Lung (tissue), 12 donors: ENCODE results near the gene CALM3. TPM values are rescaled to one million over a fixed set of nuclear protein-coding genes. Genes with fewer than 3 reads are reported as not detected.

ENCODE experiments used
- ATAC-seq: fragments of 200-7000 bp; cut with Tn5 transposase; one replicate; pipeline ENCODE4 v1.9.1; 2020; ENCODE audit warnings: moderate number of reproducible peaks; ENCODE audit not compliant: insufficient read depth, low FRiP score
- DNase-seq, 3 donors: peaks; one replicate each; pipeline ENCODE4 v3.0.0-alpha.2; 2013 to 2017
- H3K27ac ChIP-seq, 2 donors: one replicate each; pipeline ENCODE4 v1.5.1; 2013; ENCODE audit warnings: mild to moderate bottlenecking in 2 of 2, moderate library complexity in 2 of 2, control low read depth in 1 of 2, inconsistent platforms in 1 of 2, low read depth in 1 of 2, low read length in 1 of 2
- H3K27me3 ChIP-seq, 3 donors: one replicate each; pipeline ENCODE4 v1.5.1; 2013; ENCODE audit warnings: low read length in 2 of 3; ENCODE audit not compliant: control insufficient read depth in 3 of 3, insufficient read depth in 3 of 3
- H3K36me3 ChIP-seq, 4 donors: one replicate each; pipeline ENCODE4 v1.5.1; 2013; ENCODE audit warnings: low read length in 4 of 4, mild to moderate bottlenecking in 1 of 4, moderate library complexity in 1 of 4; ENCODE audit not compliant: control insufficient read depth in 4 of 4, insufficient read depth in 4 of 4
- H3K4me1 ChIP-seq, 5 donors: one replicate each; pipeline ENCODE4 v1.5.1; 2013; ENCODE audit warnings: low read length in 5 of 5, mild to moderate bottlenecking in 2 of 5, moderate library complexity in 1 of 5; ENCODE audit not compliant: control insufficient read depth in 5 of 5, insufficient read depth in 5 of 5
- H3K4me3 ChIP-seq: one replicate; pipeline ENCODE4 v1.5.1; 2013; ENCODE audit warnings: mild to moderate bottlenecking, control low read depth, moderate library complexity
- H3K9ac ChIP-seq, 2 donors: one replicate each; pipeline ENCODE4 v1.5.1; 2013; ENCODE audit warnings: low read length in 2 of 2, control low read depth in 1 of 2; ENCODE audit not compliant: insufficient read depth in 1 of 2
- H3K9me3 ChIP-seq, 4 donors: one replicate each; pipeline ENCODE4 v1.5.1; 2013; ENCODE audit warnings: low read length in 3 of 4, mild to moderate bottlenecking in 1 of 4, moderate library complexity in 1 of 4; ENCODE audit not compliant: control insufficient read depth in 4 of 4, insufficient read depth in 3 of 4
- CTCF ChIP-seq: IDR thresholded peaks from 2 replicates; pipeline ENCODE4 v1.5.1; 2012; ENCODE audit warnings: mild to moderate bottlenecking; ENCODE audit errors: control extremely low read depth, extremely low read depth
- WGBS, 2 donors: extraction: QIAGEN DNeasy Blood & Tissue Kit; methylation state at CpG; one replicate each; pipeline ENCODE4 v1.1.7; 2013; 5-methylcytosine and 5-hydroxymethylcytosine counted together
- polyA plus RNA-seq, 2 donors: library from polyadenylated mRNA; stranded (reverse); fragments of 200-250 nt; gene quantifications; one replicate each; pipeline ENCODE4 v1.2.1, GENCODE V29; 2013
- total RNA-seq, 2 donors: library from RNA; depleted of rRNA in 1 of 2; stranded (reverse); fragments of >200 nt in 1 of 2; gene quantifications; one replicate each; pipeline ENCODE4 v1.2.1, GENCODE V29; 2014 to 2021
- donor health status: control.
- donor health status: control.
- donor health status: Bipolar disorder and iron deficiency.
- donor health status: healthy.
- donor health status: DM: yes; HTN: yes; CAD: no.

CALM3 gene
- total and polyA plus RNA-seq, 4 donors: 126 to 202 (median 162) TPM

- H3K36me3 ChIP-seq: peaks cover 5 to 54% (median 42%) of the 10 kb centered on the region in 4 donors
- H3K4me1 ChIP-seq: peaks cover 3 to 13% (median 7%) of the 10 kb centered on the region in 5 donors
- no peaks in the 10 kb centered on the region for H3K27me3 ChIP-seq
- no peak for ATAC-seq
- H3K9me3 ChIP-seq: no peaks in the 10 kb centered on the region
- H3K27ac ChIP-seq: no peak overlapping the region
- H3K4me3 ChIP-seq: no peak overlapping the region
- no peak for TF ChIP-seq CTCF
- no peak overlapping the region for H3K9ac ChIP-seq
- no peak for DNase-seq
- WGBS, 2 donors: 95 to 96% methylated on average over 9 of the region's 9 CpGs
These were observed 7.0 kb downstream of the CALM3 start for GRCh38 chr19:46608178-46608577.

- H3K9ac ChIP-seq: no peak overlapping the region
- 94 to 97% methylated on average over 27 of the region's 27 CpGs for WGBS, 2 donors
- H3K27ac ChIP-seq: no peak overlapping the region
- no peak for TF ChIP-seq CTCF
- H3K4me1 ChIP-seq: peaks cover under 1 to 7% (median 4%) of the 10 kb centered on the region in 5 donors
- no peaks in the 10 kb centered on the region for H3K9me3 ChIP-seq
- H3K36me3 ChIP-seq: peaks cover 5 to 54% (median 42%) of the 10 kb centered on the region in 4 donors
- H3K4me3 ChIP-seq: no peak overlapping the region
- ATAC-seq (no peak), DNase-seq (no peak)
- no peaks in the 10 kb centered on the region for H3K27me3 ChIP-seq
These were observed 7.6 kb downstream of the CALM3 start for GRCh38 chr19:46608581-46609345.

- peaks cover 5 to 54% (median 42%) of the 10 kb centered on the region in 4 donors for H3K36me3 ChIP-seq
- H3K27ac ChIP-seq: no peak overlapping the region
- H3K4me1 ChIP-seq: no peaks in the 10 kb centered on the region
- no peaks in the 10 kb centered on the region for H3K9me3 ChIP-seq
- ATAC-seq (no peak), DNase-seq (peak in 1 of 3 donors; percentile 8)
- no peak overlapping the region for H3K4me3 ChIP-seq
- no peak overlapping the region for H3K9ac ChIP-seq
- H3K27me3 ChIP-seq: no peaks in the 10 kb centered on the region
- TF ChIP-seq CTCF: no peak
- WGBS, 2 donors: 83 to 85% methylated on average over 30 of the region's 30 CpGs
These were observed 8.6 kb downstream of the CALM3 start for GRCh38 chr19:46609511-46610412.
